ENCODE measurements around the gene SEC61A2. TPM values are rescaled to one million over a fixed set of nuclear protein-coding genes. Genes with fewer than 3 reads are reported as not detected.

SEC61A2 gene
- total RNA-seq, 6 donors from 2014 or later: 3.2 to 9.3 (median 5.9) TPM

GRCh38 chr10:12187321-12187905 lies 57.9 kb downstream of the SEC61A2 start:
- WGBS, 2 donors: 82 to 87% methylated on average over 5 of the region's 5 CpGs
- H3K36me3 ChIP-seq: peaks cover 4 to 54% (median 17%) of the 10 kb centered on the region in 4 donors
- ATAC-seq (ENCODE audit: low FRiP score in 2 of 2): no peak

DNA sequence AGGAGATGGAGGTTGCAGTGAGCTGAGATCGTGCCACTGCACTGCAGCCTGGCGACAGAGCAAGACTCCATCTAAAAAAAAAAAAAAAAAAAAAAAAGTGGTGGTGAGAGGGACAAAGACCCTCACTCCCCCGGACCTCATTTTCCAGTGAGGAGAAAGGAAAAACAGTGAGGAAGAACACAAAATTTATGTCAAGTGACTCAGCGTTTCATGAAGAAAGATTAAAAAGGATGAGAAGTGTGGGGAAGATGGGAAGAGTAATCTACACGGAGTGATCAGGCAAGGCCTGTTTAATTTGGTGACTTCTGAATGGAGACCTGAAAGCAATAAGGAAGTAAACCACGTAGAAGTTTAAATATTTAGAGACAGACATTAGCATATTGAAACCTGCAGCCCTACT lies 59.2 kb downstream of the SEC61A2 start:
- Histone ChIP-seq H3K36me3 (peaks cover 4 to 46% (median 12%) of the 10 kb centered on the region in 4 donors), H3K27me3 (no peaks in the 10 kb centered on the region), H3K4me3 (no peak overlapping the region), H3K4me1 (peaks cover 3 to 17% (median 10%) of the 10 kb centered on the region in 4 donors), H3K9me3 (no peaks in the 10 kb centered on the region), H3K27ac (no peak overlapping the region)
- DNase-seq (no peak), ATAC-seq (ENCODE audit: low FRiP score in 2 of 2) (no peak)
- no peak for TF ChIP-seq POLR2AphosphoS5 (IDR thresholded peaks at IDR 0.05)
- no peak for TF ChIP-seq EP300 (IDR thresholded peaks at IDR 0.05)
- no peak for TF ChIP-seq POLR2A (IDR thresholded peaks at IDR 0.05)
- TF ChIP-seq CTCF (IDR thresholded peaks at IDR 0.05): no peak
- WGBS, 2 donors: 89 to 91% methylated on average over 6 of the region's 6 CpGs

More at GRCh38 chr10:12187321-12187905, 57.9 kb downstream of the SEC61A2 start:
- no peaks in the 10 kb centered on the region for H3K9me3 ChIP-seq
- DNase-seq: no peak
- TF ChIP-seq EP300 (IDR thresholded peaks at IDR 0.05): no peak
- TF ChIP-seq POLR2A (IDR thresholded peaks at IDR 0.05): no peak
- TF ChIP-seq CTCF (IDR thresholded peaks at IDR 0.05): no peak
- TF ChIP-seq POLR2AphosphoS5 (IDR thresholded peaks at IDR 0.05): no peak
- no peak overlapping the region for H3K4me3 ChIP-seq
- H3K27me3 ChIP-seq: no peaks in the 10 kb centered on the region
- no peak overlapping the region for H3K27ac ChIP-seq
- H3K4me1 ChIP-seq: peaks cover 0 to 8% (median 2%) of the 10 kb centered on the region in 4 donors

- H3K9me3 ChIP-seq: no peaks in the 10 kb centered on the region
- DNase-seq (no peak), ATAC-seq (ENCODE audit: low FRiP score in 2 of 2) (no peak)
- H3K4me1 ChIP-seq: peaks cover 10 to 25% (median 17%) of the 10 kb centered on the region in 4 donors
- no peak overlapping the region for H3K4me3 ChIP-seq
- no peak overlapping the region for H3K27ac ChIP-seq
- peaks cover 4 to 39% (median 12%) of the 10 kb centered on the region in 4 donors for H3K36me3 ChIP-seq
- no peak for TF ChIP-seq EP300 (IDR thresholded peaks at IDR 0.05)
- TF ChIP-seq CTCF (IDR thresholded peaks at IDR 0.05): no peak
- no peak for TF ChIP-seq POLR2A (IDR thresholded peaks at IDR 0.05)
- no peak for TF ChIP-seq POLR2AphosphoS5 (IDR thresholded peaks at IDR 0.05)
- no peaks in the 10 kb centered on the region for H3K27me3 ChIP-seq
- 95% methylated on average over 10 of the region's 10 CpGs for WGBS, 2 donors
Observed at GRCh38 chr10:12189426-12189825, 59.9 kb downstream of the SEC61A2 start.

DNA sequence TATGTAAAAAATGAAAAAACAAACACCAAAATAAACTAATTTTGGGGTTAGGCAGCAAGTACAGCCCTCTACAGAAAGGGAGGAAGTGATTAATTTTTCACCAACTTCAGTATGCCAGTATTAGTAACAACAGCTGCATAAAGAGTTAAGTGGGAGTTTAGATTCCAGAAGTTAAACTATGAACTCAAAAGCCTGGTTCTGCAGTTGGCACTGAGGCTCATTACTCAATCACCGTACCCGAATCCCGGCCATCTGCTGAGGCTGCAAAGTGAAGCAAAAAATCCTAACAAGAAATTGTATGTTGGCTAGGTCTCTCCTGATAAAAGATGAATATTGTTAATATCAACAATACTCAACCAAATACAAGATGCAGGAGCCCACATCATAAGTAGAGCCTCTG lies 62.2 kb downstream of the SEC61A2 start:
- Histone ChIP-seq H3K4me1 (peaks cover 14 to 33% (median 20%) of the 10 kb centered on the region in 4 donors), H3K36me3 (peaks cover 0 to 18% (median 0%) of the 10 kb centered on the region in 4 donors), H3K9me3 (no peaks in the 10 kb centered on the region), H3K27ac (no peak overlapping the region), H3K27me3 (no peaks in the 10 kb centered on the region), H3K4me3 (no peak overlapping the region)
- 36 to 56% methylated on average over 3 of the region's 3 CpGs for WGBS, 2 donors
- TF ChIP-seq EP300 (IDR thresholded peaks at IDR 0.05) (no peak), POLR2AphosphoS5 (IDR thresholded peaks at IDR 0.05) (no peak), CTCF (IDR thresholded peaks at IDR 0.05) (no peak), POLR2A (IDR thresholded peaks at IDR 0.05) (no peak)
- DNase-seq (no peak), ATAC-seq (ENCODE audit: low FRiP score in 2 of 2) (no peak)

DNA sequence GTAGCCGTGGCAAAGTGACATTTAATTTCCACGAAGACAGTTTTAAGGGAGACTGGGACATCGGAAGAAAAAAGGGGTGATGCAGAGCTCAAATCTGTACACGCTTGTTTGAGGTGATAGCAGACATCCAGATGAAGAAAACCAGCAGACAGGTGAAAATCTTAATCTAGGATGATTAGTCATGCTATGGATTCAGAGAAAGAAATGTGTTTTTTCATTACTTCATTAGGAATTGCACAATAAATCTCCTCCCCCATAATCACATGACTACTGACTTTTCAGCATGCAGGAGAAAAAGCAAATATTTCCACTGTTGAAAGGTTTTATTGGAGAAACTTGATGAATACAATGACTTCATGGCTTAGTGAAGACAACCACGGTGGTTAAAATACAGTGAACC lies 63.7 kb downstream of the SEC61A2 start:
- Histone ChIP-seq H3K36me3 (peaks cover 0 to 8% (median 0%) of the 10 kb centered on the region in 4 donors), H3K4me1 (peaks cover 25 to 48% (median 33%) of the 10 kb centered on the region in 4 donors), H3K9me3 (no peaks in the 10 kb centered on the region), H3K27me3 (no peaks in the 10 kb centered on the region), H3K4me3 (no peak overlapping the region), H3K27ac (no peak overlapping the region)
- TF ChIP-seq POLR2A (IDR thresholded peaks at IDR 0.05) (no peak), EP300 (IDR thresholded peaks at IDR 0.05) (no peak), CTCF (IDR thresholded peaks at IDR 0.05) (no peak), POLR2AphosphoS5 (IDR thresholded peaks at IDR 0.05) (no peak)
- ATAC-seq (ENCODE audit: low FRiP score in 2 of 2) (no peak), DNase-seq (no peak)
- WGBS, 2 donors: 85 to 92% methylated on average over 5 of the region's 5 CpGs

All from upper lobe of left lung (tissue), 6 donors.